CD1c-positive myeloid dendritic cell (primary cell): Measurements from ENCODE around the gene REX1BD.
"Not testable (repeated sequence)": the region's sequence is repeated elsewhere in the genome, so short reads cannot be mapped to it uniquely, and the experiment has no call there.

ENCODE experiments used
- DNase-seq: peaks from one replicate; pipeline ENCODE4 v3.0.0-alpha.2; 2016; ENCODE audit errors: extremely low spot score

REX1BD gene

DNA sequence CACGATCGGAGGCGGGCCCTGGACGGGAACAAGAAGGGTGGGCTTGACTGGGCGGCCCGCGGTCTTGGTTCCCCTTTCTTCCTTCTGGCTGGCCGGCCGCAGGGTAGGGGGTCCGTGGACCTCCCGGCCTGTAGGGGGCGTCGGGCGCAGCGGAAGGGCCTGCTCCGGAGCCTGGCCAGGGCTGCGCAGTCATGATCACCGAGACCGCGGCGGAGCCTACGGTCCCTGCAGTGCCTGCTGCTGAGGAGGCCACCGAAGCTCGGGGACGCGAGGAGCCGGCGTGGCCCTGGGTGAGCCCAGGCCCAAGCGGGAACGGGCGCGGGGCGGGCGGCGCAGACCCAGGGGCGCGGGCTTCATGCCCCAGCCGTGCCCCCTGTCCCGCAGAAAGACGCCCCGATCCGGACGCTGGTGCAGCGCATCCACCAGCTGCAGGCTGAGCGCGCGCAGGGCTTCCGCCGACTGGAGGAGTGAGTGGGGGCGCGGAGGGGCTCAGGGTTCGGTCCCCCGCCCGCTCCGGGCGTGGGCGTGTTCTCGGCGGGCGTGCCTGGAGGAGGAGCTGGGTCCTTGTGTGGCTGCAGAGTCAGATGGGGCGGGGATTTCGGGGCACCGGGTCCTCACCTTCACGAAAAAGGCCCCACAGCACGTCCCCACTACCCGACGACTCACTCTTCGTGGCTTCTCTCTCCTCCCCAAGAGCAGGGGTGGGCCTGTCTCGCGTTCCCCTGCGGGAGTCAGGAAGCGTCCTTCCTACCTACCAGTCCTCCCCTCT is at the start of gene REX1BD:
TSS of gene REX1BD (plus strand) at position 188 of the 769 bp plus-strand sequence. CDS start at position 192, 4 bp downstream.
- peak; percentile 79 for DNase-seq

DNA sequence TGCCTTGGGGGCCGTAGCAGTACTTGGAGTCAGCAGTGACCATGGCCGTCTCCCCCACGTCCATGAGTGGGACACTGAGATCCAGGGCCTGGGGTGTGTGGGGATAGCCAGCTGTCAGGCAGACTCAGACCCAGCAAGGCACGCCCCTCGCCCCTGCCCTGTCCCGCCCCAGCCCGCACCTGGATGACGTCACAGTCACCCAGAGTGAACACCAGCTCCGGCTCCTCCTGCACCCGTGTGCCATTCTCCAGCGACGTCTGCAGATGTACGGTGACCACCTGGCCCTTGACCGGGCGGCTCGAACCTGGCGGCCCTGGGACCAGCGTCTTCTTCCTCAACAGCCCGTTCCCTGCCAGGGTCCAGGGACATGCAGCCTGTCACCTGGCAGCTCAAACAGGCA is 49.2 kb upstream of the REX1BD start:
- no peak for DNase-seq

DNA sequence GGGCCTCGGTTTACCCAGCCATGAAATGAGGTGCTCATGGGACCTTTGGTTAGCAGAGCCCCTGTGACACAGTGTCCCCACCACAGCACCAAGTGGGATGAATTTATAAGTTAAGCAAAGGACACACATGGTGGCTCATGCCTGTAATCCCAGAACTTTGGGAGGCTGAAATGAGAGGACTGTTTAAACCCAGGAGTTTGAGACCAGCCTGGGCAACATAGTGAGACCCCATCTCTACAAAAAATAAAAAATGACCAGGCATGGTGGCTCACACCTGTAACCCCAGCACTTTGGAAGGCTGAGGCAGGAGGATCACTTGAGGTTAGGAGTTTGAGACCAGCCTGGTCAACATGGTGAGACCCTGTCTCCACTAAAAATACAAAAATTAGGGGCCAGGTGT is 48.4 kb upstream of the REX1BD start:
- DNase-seq, result not testable (repeated sequence)

GRCh38 chr19:18541258-18541991 is 47.2 kb upstream of the REX1BD start:
- DNase-seq, result no peak

GRCh38 chr19:18541992-18542940 is 46.3 kb upstream of the REX1BD start:
- DNase-seq, result no peak

GRCh38 chr19:18542941-18543813 is 45.4 kb upstream of the REX1BD start, which contains the start of gene FKBP8:
Gene FKBP8 (minus strand): TSS chr19:18543573. CDS start chr19:18541970, 1,603 bp downstream.
- peak; percentile 93 for DNase-seq

- DNase-seq, result peak; percentile 86
Measured at GRCh38 chr19:18543814-18544475, 44.7 kb upstream of the REX1BD start.

GRCh38 chr19:18551631-18552030 is 37.0 kb upstream of the REX1BD start:
- DNase-seq, result no peak

GRCh38 chr19:18557411-18558201 is 31.0 kb upstream of the REX1BD start, which contains the start of gene KXD1:
Gene KXD1 (plus strand): TSS chr19:18557870. CDS start chr19:18562057, 4,187 bp downstream.
- peak; percentile 99 for DNase-seq

GRCh38 chr19:18558202-18558555 is 30.4 kb upstream of the REX1BD start:
- DNase-seq, result no peak

- no peak for DNase-seq
Measured at GRCh38 chr19:18558604-18559003, 30.0 kb upstream of the REX1BD start.

- no peak for DNase-seq
Measured at GRCh38 chr19:18559685-18560084, 28.9 kb upstream of the REX1BD start.

DNA sequence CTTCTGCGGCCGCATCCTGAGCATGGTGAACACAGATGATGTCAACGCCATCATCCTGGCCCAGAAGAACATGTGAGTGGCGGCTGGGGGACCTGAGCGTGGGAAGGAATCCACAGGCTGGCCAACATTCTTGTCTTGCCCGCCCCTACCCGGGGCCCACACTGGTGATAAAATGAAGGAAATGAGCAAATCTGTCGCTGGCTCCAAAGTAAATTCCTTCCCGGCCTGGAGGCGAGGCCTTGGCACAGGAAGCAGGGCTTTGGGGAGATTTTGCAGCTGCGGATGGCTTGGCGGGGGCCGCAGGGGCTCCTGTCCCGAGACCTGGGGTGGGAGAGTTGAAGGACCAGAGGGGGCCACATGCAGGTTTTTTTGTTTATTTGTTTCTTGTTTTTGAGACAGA is 26.5 kb upstream of the REX1BD start:
- DNase-seq, result no peak

- DNase-seq, result no peak
Measured at GRCh38 chr19:18566953-18567352, 21.6 kb upstream of the REX1BD start.

DNA sequence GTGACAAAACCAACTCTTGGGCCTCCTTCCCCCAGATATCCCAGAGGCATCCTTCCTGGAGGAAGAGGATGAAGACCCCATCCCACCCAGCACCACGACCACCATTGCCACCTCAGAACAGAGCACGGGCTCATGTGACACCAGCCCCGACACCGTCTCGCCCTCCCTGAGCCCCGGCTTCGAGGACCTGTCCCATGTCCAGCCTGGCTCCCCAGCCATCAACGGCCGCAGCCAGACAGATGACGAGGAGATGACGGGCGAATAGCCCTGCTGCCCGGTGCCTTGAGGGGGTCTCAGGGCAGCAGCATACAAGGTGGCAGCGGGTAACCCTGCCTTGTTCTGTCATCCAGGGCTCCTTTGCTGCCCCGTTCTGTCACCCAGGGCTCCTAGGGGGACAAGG is 20.2 kb upstream of the REX1BD start:
- DNase-seq, result no peak

DNA sequence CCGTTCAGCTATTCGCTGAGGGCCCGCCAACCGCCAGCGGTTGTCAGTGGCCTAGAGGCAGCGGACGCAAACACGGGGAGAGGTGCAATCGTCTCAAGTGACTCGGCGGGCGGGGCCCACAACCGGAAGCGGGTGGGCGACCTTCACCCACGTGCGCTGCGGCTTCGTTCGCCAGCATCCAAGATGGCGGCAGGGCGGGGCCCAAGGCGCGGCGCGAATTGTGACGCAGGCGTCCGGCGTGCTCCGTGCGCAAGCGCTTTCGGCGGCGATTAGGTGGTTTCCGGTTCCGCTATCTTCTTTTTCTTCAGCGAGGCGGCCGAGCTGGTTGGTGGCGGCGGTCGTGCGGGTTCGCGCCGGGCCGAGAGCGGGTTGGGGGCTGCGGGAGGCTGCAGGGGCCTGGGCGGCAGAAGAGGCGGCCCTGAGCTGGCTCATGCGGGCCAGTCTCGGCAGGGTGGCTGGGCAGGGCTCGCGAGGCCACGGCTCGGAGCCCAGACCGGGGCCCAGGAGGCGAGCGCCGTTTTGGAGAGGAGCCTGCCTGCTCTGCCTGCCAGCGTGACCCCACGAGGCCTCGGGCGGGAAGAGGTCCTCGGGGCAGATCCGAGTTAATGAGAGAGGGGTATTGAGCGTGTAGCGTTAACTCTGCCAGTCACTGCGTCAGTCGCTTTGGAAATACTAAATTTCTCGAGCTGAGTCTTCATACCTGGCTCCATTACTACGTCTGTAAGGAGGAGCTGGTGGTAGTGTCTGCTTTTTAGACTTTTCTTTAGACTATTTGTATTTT is 16.8 kb upstream of the REX1BD start, which contains the start of gene UBA52:
TSS of gene UBA52 (plus strand) at position 294 of the 781 bp plus-strand sequence. CDS start 1,444 bp downstream, outside the sequence.
- peak; percentile 100 for DNase-seq

- no peak for DNase-seq
Measured at GRCh38 chr19:18574691-18575291, 13.8 kb upstream of the REX1BD start.

DNA sequence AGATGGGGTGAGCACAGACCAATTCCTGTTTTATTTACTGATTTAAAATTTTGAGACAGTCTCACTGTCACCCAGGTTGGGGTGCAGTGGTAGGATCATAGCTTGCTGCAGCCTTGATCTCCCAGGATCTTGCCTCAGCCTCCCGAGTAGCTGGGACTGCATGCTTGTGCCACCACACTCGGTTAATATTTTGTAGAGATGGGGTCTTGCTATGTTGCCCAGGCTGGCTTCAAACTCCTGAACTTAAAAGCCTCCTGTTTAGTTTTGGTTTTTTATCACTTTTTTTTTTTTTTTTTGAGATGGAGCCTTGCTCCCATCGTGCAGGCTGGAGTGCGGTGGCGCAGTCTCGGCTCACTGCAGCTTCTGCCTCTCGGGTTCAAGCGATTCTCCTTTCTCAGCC is 12.2 kb upstream of the REX1BD start:
- DNase-seq, result no peak
